Erythroblast (primary cell): ENCODE measurements around the gene NBL1.

ENCODE experiments used
- GATA1 ChIP-seq: IDR thresholded peaks from 2 replicates; pipeline ENCODE4 v1.6.1; 2011; ENCODE audit warnings: low read depth, mild to moderate bottlenecking, control low read depth, low read length, moderate library complexity
- POLR2A ChIP-seq: IDR thresholded peaks from 2 replicates; pipeline ENCODE4 v1.6.1; 2011; ENCODE audit warnings: mild to moderate bottlenecking, low read length

DNA sequence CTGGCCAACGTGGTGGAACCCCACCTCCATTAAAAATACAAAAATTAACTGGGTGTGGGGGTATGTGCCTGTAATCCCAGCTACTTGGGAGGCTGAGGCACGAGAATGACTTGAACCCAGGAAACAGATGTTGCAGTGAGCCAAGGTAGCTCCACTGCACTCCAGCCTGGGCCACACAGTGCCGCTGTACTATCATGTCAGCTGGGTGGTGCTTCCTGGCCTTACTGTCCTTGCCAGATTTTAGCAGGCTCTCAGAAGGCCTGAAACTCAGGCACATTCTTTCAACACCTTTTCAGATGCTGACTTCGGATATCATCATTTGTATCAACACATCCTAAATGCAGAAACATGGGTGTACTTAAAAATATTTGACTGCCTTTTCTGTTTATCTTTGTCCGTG lies 31.6 kb upstream of the NBL1 start:
- TF ChIP-seq POLR2A: no peak
- TF ChIP-seq GATA1: no peak
